Hematopoietic multipotent progenitor cell treated with erythropoietin and hydrocortisone succinate and interleukin-3 and kit ligand, for 4 days (in vitro differentiated cells): ENCODE results near the gene COL5A2.
A peak's percentile ranks its signal among the peaks of the same experiment; 100 is the strongest.

Experiments
- DNase-seq: peaks from one replicate; pipeline ENCODE4 v3.0.0-alpha.2; 2015

COL5A2 gene

DNA sequence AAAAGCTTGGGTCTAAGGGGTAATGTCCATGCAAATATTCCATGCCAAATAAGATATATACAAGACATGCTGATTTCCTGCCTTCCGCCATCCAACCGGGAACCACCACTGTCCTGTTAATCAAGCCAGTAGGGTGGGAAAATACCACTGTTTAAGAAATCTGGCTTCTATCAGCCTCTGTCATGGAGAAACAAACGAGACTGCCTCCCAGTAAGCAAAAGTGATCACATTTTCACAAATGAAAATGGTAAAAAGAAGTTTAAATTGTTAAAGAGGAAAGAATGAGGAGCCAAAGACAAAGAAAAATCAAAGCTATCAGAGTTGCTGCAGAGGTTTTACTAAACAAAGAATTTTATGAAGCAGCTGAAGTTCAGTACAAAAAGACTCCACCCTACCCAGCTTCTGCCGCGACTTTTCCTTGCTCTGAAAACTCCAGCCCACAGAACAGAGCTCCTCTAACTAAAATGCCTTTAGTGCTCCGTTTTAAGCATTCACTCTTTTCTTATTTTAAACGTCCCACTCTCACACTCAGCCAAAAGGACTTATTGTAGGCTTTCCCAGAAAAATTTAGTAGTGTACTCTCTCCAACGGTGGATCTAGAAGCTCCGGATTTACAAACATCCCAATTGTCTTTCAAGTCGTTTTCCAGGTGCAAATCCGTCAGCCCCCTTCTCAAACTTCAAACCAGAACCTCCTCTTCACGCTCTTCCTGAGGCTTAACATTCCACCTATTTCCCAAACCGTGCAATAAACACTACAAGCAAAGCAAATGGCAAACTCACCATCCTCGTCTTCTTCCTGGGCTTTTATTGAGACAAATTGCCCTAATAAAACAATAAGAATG lies 613 bp downstream of the COL5A2 start:
- DNase-seq: no peak

DNA sequence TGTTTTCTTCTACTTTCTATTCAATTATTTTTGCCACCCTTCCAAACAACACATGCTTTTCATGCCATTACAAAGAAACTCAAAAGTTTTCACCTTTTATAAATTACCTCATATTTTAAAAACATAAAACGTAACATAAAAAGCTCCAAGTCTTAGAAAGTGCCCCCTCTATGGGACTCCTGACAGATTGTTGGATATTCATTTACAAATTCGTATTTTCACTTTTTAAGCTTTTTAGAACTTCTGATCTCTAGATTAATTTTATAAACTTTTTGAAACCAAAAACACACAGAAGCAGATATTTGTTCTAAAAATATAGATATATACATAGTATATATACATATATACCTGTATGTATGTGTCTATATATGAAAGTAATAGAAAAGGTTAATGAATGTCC lies 1.5 kb downstream of the COL5A2 start:
- DNase-seq: no peak

- DNase-seq: no peak
Measured at GRCh38 chr2:189177251-189177840, 2.2 kb downstream of the COL5A2 start.

DNA sequence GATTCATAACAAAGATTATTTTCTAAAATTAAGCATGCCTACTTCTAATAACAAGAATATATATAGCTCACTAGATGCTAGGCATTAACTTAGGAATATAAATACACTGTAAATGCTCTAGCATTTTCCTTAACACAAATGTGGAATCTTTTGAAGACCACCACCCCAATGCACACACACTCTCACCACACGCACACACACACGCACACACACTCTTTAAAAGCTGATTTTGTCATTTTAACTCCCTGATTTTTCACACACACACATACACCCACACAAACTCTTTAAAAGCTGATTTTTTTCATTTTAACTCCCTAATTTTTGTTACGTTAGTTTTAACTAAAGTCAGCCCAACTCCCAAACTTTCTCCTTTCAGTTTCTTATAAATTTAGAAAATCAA lies 3.0 kb downstream of the COL5A2 start:
- DNase-seq: no peak

DNA sequence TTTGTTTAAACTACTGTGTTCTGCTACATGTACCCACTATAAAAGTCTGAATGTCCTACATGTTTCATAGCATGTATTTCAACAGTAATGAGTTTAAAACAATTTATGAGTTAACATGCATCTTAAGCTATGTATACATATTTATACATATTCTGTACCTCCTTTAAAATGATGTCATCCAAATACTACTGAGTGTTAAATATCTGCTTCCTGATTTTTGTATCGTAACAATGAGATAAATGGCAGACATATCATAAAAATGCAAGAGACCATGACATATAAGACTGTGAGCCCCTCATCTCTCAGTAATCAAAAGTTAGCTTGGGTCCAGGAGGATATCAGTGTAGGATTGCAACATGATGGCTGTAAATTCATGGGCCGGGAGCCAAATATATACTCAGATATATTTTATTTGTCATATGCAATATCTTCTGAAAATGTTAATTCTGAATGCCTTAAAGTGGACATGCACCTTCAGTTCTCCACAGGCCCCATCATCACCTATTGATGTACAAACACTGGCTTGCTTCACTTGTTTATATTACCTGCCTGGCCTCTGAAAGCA lies 3.6 kb downstream of the COL5A2 start:
- DNase-seq: no peak

DNA sequence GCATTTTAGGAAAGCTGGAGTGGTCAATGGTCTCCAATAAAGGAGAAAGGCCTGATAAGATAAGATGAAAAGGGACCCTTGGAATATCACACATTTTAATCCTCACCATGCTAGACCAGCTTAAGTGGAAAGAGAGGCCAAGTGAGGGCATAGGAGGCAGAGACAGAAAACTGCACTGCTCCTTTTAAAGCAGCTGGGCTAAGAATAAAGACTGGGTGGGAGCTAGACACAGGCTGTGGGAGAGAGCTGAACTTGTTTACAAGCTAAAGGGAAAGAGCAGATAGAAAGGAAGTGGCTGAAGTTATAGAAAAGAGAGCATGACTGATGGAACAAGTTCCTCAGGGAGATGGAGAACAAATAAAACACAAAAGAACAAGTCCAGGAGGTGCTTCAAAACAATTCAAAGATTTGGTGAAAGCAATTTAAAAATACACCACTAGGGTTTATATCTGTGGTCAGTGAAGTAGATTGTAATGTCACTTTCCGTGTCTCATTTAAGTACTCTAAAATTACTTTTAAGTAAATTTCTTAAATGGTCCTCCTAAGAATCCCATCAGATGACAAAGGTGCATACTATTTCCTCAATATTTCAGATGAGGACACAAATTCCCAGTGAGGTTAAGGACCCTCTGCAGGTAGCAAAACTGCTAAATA lies 7.5 kb downstream of the COL5A2 start:
- peak; percentile 2 for DNase-seq

DNA sequence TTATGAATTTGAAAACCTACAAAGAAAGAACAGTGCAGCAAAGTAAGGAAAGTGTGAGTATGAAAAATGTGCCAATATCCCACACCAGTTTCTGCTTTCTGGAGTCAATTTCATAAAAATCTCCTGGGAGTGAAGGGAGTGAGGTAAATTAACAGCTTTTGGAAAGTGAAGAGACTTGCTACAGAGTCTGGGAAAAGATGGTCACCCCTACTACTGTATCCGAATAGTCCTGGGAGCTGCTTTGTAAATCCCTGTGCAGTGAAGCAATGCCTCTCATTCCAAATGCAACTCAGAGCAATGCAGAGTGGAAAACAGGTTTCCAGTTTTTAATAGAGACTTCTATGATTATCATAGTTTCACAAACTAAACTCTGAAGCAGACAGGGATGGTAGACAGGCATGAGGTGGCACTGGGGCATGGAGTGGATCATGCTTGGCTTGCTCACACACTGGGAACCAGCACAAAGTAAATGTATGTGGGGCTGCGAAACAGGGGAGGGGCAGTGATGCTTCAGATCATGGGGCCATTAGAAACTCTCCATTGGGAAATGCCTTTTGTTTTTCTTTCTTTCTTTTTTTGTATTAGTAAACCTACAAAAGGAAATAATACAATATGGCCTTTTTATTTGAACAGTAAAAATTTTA lies 10.6 kb downstream of the COL5A2 start:
- no peak for DNase-seq

GRCh38 chr2:189165656-189166380 lies 13.7 kb downstream of the COL5A2 start:
- no peak for DNase-seq

DNA sequence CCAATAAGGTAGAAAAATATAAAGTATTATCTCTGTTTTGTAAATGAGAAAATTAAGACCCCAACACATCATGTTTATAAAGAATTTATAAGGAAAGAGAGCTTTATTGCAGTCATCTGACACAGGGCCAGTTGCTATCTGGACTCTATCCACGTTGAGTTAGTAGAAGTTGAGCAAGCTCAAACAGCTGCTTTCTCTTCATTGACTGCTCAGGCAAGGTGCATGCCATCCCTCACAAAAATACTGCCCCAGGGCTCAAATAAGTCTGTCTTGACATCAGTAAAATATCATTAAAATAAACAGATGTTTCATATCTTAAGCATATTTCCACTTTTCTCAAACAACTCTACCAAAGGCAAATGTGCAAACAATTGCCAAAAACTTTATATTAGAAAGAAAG lies 14.8 kb downstream of the COL5A2 start:
- no peak for DNase-seq

- DNase-seq: no peak
Measured at GRCh38 chr2:189163889-189164288, 15.7 kb downstream of the COL5A2 start.

GRCh38 chr2:189162566-189162965 lies 17.0 kb downstream of the COL5A2 start:
- DNase-seq: no peak

DNA sequence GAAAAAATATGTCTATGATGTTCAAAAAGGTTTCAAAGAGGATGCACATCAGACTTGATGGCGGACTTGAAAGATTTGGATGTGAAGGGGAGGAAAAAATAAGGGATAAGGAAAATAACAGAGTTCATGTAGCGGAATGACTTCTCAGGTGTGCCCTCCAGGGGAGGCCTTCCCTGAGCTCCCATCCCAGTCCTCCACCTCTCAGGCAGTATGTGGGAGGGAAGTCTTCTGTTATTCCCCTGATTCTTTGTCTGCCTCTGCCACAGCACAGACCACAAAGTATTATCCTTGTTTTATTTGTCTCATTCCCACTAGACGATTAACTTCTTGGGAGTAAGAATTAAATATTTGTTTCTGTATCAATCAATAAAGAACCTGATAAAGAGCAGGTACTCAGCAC lies 17.7 kb downstream of the COL5A2 start:
- no peak for DNase-seq

- no peak for DNase-seq
Measured at GRCh38 chr2:189159717-189160116, 19.8 kb downstream of the COL5A2 start.

GRCh38 chr2:189159273-189159672 lies 20.3 kb downstream of the COL5A2 start:
- DNase-seq: no peak

- DNase-seq: no peak
Measured at GRCh38 chr2:189157939-189158338, 21.6 kb downstream of the COL5A2 start.

GRCh38 chr2:189157456-189157855 lies 22.1 kb downstream of the COL5A2 start:
- DNase-seq: no peak

GRCh38 chr2:189155795-189156194 lies 23.8 kb downstream of the COL5A2 start:
- DNase-seq: no peak

- DNase-seq: peak; percentile 7
Measured at GRCh38 chr2:189153619-189154018, 25.9 kb downstream of the COL5A2 start.

DNA sequence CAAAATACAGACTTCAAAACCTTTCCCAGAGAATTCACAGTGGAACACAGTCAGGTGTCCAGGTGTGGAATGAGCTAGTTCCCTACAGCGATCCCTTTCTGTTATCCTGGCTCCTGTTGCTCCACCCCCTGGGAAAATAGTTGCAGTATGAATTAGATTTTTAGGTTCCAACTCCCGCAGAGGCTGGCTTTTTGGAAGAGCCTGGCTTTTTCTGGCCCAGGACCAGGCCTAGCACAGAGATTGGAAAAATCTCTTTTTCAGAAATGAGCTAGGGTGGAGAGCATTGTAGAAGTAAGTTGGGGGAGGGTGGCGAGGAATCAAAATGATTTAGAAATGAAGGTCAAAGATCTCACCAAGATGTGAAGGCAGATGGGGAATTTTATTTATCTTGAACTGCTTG lies 27.1 kb downstream of the COL5A2 start:
- no peak for DNase-seq

GRCh38 chr2:189151906-189152305 lies 27.7 kb downstream of the COL5A2 start:
- no peak for DNase-seq

GRCh38 chr2:189150033-189150432 lies 29.5 kb downstream of the COL5A2 start:
- no peak for DNase-seq

DNA sequence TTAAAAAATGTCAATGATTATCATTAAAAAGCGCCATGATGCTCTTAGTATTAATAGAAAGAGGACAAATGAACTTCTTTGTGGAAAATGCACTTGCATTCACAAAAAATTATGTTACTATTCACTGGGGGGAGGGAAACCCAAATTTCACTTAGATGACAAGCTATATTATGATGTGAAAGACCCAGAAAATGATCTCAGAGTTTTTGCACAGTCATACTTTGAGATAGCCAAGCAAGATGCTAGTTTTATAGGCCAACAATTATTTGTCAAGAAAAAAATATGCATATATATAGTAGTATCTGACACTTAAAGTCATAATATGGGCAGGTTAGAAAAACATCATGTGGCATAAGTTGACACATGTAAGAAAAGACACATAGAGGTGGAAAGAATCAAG lies 31.6 kb downstream of the COL5A2 start:
- no peak for DNase-seq

DNA sequence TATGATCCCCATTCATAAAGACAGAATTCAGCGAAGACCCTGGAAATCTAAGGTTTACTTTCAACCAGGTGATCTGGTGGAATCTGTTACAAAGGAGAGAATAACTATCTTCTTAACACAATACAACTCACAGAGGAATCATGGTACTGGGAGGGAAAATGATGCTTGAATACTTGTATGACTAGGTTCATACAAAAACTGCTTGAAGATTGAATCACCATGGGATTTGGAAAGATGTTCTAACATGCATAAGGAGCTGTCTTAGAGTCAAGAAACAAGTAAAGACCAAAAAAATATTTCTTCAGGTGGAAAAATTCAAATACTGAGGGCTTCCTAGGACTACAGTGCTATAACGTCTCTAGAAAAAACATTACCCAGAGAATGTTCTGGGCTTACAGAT lies 32.2 kb downstream of the COL5A2 start:
- DNase-seq: no peak
